Measurements from ENCODE around the gene RPL7A.
"Not testable (repeated sequence)": the region's sequence is repeated elsewhere in the genome, so short reads cannot be mapped to it uniquely, and the experiment has no call there.

- TF ChIP-seq CTCF, POLR2A, POLR2AphosphoS5, EP300 (IDR thresholded peaks at IDR 0.05): not testable (repeated sequence)
Observed at GRCh38 chr9:133327021-133327420, 21.0 kb upstream of the RPL7A start.
